H1 (cell line): ENCODE results near the gene KLHDC7A.

Experiments
- CTCF ChIP-seq, 3 experiments: IDR thresholded peaks; 1 replicate in 2 of 3; 2 replicates in 1 of 3; pipeline versions ENCODE4 v1.5.1 to v1.6.1; 2011; ENCODE audit warnings: low read length in 3 of 3, mild to moderate bottlenecking in 3 of 3, inconsistent platforms in 2 of 3, low read depth in 1 of 3, moderate library complexity in 1 of 3; ENCODE audit not compliant: insufficient read depth in 1 of 3; ENCODE audit errors: control extremely low read depth in 1 of 3
- EP300 ChIP-seq, 2 experiments: IDR thresholded peaks; 1 replicate in 1 of 2; 2 replicates in 1 of 2; pipeline ENCODE4 v1.6.1; 2011 to 2012; ENCODE audit warnings: low read depth in 2 of 2, low read length in 2 of 2, mild to moderate bottlenecking in 2 of 2, borderline replicate concordance in 1 of 2, inconsistent platforms in 1 of 2, moderate library complexity in 1 of 2
- JUND ChIP-seq: IDR thresholded peaks from 2 replicates; pipeline ENCODE4 v1.6.1; 2011; ENCODE audit warnings: mild to moderate bottlenecking, improper control_type of control experiment, low read length
- KDM1A ChIP-seq: fragments of 200-600, 300-600 bp; sonication (generic); IDR thresholded peaks from 2 replicates; pipeline ENCODE4 v1.7.1; 2016; ENCODE audit warnings: mild to moderate bottlenecking, low read length, borderline replicate concordance
- MAX ChIP-seq: IDR thresholded peaks from 2 replicates; pipeline ENCODE4 v1.6.1; 2012; ENCODE audit warnings: inconsistent platforms
- TAF1 ChIP-seq: IDR thresholded peaks from 2 replicates; pipeline ENCODE4 v1.6.1; 2011; ENCODE audit warnings: mild to moderate bottlenecking, low read depth, low read length

- TF ChIP-seq MAX (no peak), TAF1 (no peak), CTCF (IDR thresholded peaks at IDR 0.05; ENCODE audit: control extremely low read depth in 1 of 3, insufficient read depth in 1 of 3, low read depth in 1 of 3, low read length in 3 of 3) (no peak), EP300 (IDR thresholded peaks at IDR 0.05; ENCODE audit: borderline replicate concordance in 1 of 2, low read depth in 2 of 2, low read length in 2 of 2) (no peak), KDM1A (no peak), JUND (no peak)
These were observed 15.3 kb downstream of the KLHDC7A start for GRCh38 chr1:18496056-18496455.
